ENCODE data around the gene C11orf65.

The C11orf65 gene

DNA sequence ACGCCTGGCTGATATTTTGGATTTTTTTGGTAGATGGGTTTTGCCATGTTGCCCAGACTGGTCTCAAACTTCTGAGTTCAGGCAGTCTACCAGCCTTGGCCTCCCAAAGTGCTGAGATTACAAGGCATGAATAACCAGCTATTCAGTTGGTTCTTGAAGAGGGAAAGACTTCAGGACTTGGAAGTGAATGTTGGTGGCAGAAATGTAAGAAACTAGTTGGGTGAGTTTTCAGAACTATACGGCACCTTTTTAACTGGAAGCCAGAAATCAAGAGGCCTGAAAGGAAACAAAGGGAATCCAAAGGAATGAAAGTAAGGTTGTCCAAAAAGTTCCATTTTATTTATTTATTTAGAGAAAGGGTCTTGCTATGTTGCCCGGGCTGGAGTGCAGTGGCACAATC lies 28.0 kb upstream of the C11orf65 start:
- TF ChIP-seq, protein P1, sequence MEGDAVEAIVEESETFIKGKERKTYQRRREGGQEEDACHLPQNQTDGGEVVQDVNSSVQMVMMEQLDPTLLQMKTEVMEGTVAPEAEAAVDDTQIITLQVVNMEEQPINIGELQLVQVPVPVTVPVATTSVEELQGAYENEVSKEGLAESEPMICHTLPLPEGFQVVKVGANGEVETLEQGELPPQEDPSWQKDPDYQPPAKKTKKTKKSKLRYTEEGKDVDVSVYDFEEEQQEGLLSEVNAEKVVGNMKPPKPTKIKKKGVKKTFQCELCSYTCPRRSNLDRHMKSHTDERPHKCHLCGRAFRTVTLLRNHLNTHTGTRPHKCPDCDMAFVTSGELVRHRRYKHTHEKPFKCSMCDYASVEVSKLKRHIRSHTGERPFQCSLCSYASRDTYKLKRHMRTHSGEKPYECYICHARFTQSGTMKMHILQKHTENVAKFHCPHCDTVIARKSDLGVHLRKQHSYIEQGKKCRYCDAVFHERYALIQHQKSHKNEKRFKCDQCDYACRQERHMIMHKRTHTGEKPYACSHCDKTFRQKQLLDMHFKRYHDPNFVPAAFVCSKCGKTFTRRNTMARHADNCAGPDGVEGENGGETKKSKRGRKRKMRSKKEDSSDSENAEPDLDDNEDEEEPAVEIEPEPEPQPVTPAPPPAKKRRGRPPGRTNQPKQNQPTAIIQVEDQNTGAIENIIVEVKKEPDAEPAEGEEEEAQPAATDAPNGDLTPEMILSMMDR (IDR thresholded peaks at IDR 0.05; ENCODE audit: control extremely low read depth, extremely low read depth, low read depth, missing control alignments): no peak
- no peak for DNase-seq (ENCODE audit: extremely low spot score)
- CTCF ChIA-PET: interaction anchor here (0.9 to 5.2 kb wide), 3 partner anchors 12 to 153 kb away, joined by 3 to 19 read pairs (median 5); no protein-coding TSS in a partner anchor
- POLR2A ChIA-PET: no interaction called here

DNA sequence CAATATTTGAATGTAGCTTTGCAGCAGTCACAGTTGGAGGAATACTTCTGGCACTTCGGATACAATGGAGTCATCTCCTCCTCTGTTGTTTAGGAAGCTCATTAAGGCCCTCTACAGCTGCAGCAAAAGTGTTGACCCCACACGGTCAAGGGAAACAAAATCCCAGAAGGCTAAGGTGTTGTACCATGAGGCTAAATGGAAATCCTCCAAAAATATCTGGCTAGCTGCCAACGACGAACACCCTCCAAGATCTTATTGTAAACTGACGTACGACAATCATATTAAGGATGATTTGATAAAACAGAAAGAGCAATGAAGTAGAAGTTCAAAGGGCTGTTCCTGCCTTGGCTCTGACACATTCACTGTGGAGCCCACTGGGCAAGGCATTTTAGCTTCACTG lies 26.9 kb upstream of the C11orf65 start:
- no peak for DNase-seq (ENCODE audit: extremely low spot score)
- ChIA-PET POLR2A (no interaction called here), CTCF (interaction anchor here (1.2 to 5.2 kb wide), 2 partner anchors 11 to 27 kb away, joined by 3 to 19 read pairs; partner anchors contain the start of gene C11orf65)
- TF ChIP-seq, protein P1 (IDR thresholded peaks at IDR 0.05; ENCODE audit: control extremely low read depth, extremely low read depth, low read depth, missing control alignments): no peak

DNA sequence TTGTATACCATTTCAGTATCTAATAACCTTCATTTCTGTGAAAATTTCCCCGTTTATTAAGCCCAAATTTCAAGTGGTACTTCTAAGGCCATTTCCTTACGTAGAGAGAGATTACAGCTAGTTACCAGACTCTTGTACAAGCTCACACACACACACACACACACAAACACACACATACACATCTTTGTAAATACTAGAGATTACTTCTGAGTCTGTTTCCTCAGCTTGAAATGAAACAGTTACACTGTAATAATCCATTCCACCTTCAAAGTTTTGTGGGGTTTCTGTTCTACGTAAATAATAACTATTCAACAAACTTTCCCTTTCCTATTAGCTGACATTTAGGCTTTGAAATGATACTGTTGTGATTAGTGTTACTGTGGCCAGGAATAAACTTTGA lies 24.6 kb upstream of the C11orf65 start:
- POLR2A ChIA-PET: no interaction called here
- no peak for DNase-seq (ENCODE audit: extremely low spot score)
- TF ChIP-seq, protein P1 (IDR thresholded peaks at IDR 0.05; ENCODE audit: control extremely low read depth, extremely low read depth, low read depth, missing control alignments): no peak
- CTCF ChIA-PET: interaction anchor here (1.1 kb wide), 1 partner anchor 16 kb away, joined by 3 read pairs; no protein-coding TSS in a partner anchor

DNA sequence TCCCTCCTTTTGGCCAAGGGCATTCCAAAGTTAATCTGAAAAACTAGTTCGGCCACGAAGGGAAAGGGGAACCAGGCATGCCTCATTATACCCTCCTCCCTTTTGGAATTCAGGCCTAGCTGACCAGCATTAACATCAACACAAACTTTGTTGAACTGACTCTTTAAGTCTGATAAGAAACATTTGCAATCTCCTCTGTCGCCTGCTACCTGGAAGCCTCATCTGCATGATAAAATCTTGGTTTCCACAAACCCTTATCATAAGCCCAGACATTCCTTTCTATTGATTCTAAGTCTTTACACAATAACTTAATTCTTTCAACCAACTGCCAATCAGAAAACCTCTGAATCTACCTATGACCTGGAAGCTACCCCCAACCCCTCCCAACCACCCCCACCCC lies 19.5 kb upstream of the C11orf65 start:
- DNase-seq (ENCODE audit: extremely low spot score): no peak
- CTCF ChIA-PET: interaction anchor here (1.0 to 2.1 kb wide), 4 partner anchors 12 to 88 kb away, joined by 3 to 4 read pairs (median 3); no protein-coding TSS in a partner anchor
- POLR2A ChIA-PET: no interaction called here

DNA sequence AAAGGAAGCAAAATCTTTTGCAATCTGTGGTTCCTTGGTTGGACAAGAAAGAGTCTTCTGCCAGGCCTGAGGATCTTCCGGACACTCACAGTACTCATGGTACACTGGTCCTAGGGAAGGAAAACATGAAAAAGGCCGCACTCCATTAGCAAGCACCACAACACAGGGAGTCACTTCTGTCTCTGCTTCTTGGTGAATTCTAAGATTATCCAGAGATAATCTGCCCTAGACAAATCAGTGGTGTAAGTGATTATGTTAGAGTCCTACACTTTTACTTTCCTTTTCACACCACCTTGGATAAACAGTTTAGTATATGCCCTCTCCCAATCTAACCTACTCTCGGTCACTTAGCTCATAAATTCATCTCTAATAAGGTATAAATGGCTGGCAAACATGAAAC lies 19.0 kb upstream of the C11orf65 start:
- TF ChIP-seq, protein P1 (IDR thresholded peaks at IDR 0.05; ENCODE audit: control extremely low read depth, extremely low read depth, low read depth, missing control alignments): no peak
- CTCF ChIA-PET: interaction anchor here (2.1 kb wide), 1 partner anchor 16 kb away, joined by 4 read pairs; no protein-coding TSS in a partner anchor
- no peak for DNase-seq (ENCODE audit: extremely low spot score)
- POLR2A ChIA-PET: no interaction called here

More for the DNA sequence above, 19.5 kb upstream of the C11orf65 start:
- TF ChIP-seq, protein P1 (IDR thresholded peaks at IDR 0.05; ENCODE audit: control extremely low read depth, extremely low read depth, low read depth, missing control alignments): no peak

DNA sequence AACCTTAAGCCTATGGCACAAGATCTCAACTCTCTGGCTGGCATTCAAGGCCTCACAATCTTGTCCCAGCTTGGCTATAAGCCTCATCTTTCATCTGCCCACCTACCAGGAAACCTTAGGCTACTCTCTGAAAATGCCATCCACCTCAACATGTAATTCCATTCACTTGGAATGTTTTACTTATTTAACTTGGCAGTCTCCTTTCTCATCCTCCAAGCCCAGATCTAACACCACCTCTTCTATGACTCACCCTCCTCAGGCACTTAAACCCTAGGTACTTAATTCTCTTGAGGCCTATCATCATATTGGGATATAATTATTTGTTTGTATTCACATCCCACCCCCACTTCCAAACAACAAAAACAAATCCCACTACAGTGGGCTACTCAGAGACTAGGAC lies 15.8 kb upstream of the C11orf65 start:
- CTCF ChIA-PET: interaction anchor here (1.3 to 4.2 kb wide), 2 partner anchors 12 to 165 kb away, joined by 3 to 19 read pairs; no protein-coding TSS in a partner anchor
- TF ChIP-seq, protein P1 (IDR thresholded peaks at IDR 0.05; ENCODE audit: control extremely low read depth, extremely low read depth, low read depth, missing control alignments): no peak
- DNase-seq (ENCODE audit: extremely low spot score): no peak
- POLR2A ChIA-PET: no interaction called here
